Liver (tissue), 3 donors: ENCODE data around the gene ERC1.

Experiments
- EGR1 ChIP-seq, 2 donors: IDR thresholded peaks; 2 replicates each; pipeline ENCODE4 v1.6.1; 2016 to 2018; ENCODE audit warnings: antibody characterized with exemption in 2 of 2, low read depth in 2 of 2
- GABPA ChIP-seq, 2 donors: IDR thresholded peaks in 1 of 2; conservative IDR thresholded peaks in 1 of 2; 2 replicates each; pipeline ENCODE4 v1.6.1; 2016; ENCODE audit warnings: antibody characterized with exemption in 2 of 2, mild to moderate bottlenecking in 1 of 2, moderate library complexity in 1 of 2
- HNF4A ChIP-seq, 2 donors: conservative IDR thresholded peaks; 2 replicates each; pipeline ENCODE4 v1.6.1; 2016; ENCODE audit warnings: antibody characterized with exemption in 2 of 2, mild to moderate bottlenecking in 2 of 2
- JUND ChIP-seq, 2 donors: IDR thresholded peaks; 2 replicates each; pipeline ENCODE4 v1.6.1; 2016; ENCODE audit warnings: antibody characterized with exemption in 2 of 2
- RAD21 ChIP-seq, 2 donors: IDR thresholded peaks; 2 replicates each; pipeline ENCODE4 v1.6.1; 2016; ENCODE audit warnings: antibody characterized with exemption in 2 of 2, mild to moderate bottlenecking in 2 of 2
- REST ChIP-seq: IDR thresholded peaks from 2 replicates; pipeline ENCODE4 v1.6.1; 2016; ENCODE audit warnings: antibody characterized with exemption, mild to moderate bottlenecking
- RXRA ChIP-seq, 2 donors: IDR thresholded peaks; 2 replicates each; pipeline ENCODE4 v1.6.1; 2017 to 2018; ENCODE audit warnings: antibody characterized with exemption in 2 of 2, mild to moderate bottlenecking in 1 of 2
- SP1 ChIP-seq: IDR thresholded peaks from 2 replicates; pipeline ENCODE4 v1.6.1; 2018; ENCODE audit warnings: antibody characterized with exemption, mild to moderate bottlenecking
- TAF1 ChIP-seq: conservative IDR thresholded peaks from 2 replicates; pipeline ENCODE4 v1.6.1; 2016; ENCODE audit warnings: antibody characterized with exemption, mild to moderate bottlenecking
- YY1 ChIP-seq: IDR thresholded peaks from 2 replicates; pipeline ENCODE4 v1.6.1; 2016; ENCODE audit warnings: antibody characterized with exemption, mild to moderate bottlenecking
- TF ChIP-seq, protein P1 (sequence below): fragments of 150-350 bp; IDR thresholded peaks from 2 replicates; pipeline ENCODE4 v1.5.1; 2017; ENCODE audit warnings: improper control_type of control experiment, low read depth, low read length; ENCODE audit not compliant: missing input control
- TF ChIP-seq, protein P2 (sequence below): IDR thresholded peaks from 2 replicates; pipeline ENCODE4 v1.6.1; 2016; ENCODE audit warnings: antibody characterized with exemption
- donor health status: healthy.
- donor health status: healthy.

DNA sequence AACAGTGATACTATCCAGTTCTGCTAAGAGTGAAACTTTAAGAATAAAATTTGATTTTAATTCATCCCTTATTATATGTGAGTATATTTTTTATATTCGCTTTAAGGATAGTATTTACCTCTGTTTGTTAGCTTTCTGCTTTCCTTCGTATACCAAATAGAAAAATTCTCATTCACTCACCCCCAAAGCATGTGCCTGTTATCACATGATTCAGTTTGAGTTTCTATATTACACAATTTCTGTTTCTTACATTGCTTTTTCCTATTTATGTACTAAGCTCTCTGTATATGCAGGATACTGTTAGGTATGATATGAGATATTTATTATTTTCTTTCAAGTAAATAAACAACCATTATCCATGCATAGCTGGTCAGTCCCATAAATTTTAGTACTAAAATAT lies 328.2 kb downstream of the ERC1 start:
- TF ChIP-seq RAD21 (IDR thresholded peaks at IDR 0.05) (no peak), GABPA (IDR thresholded peaks at IDR 0.05 in 1 of 2, conservative IDR thresholded peaks at IDR 0.05 in 1 of 2) (no peak), EGR1 (IDR thresholded peaks at IDR 0.05; ENCODE audit: low read depth in 2 of 2) (no peak), HNF4A (conservative IDR thresholded peaks at IDR 0.05) (no peak), REST (no peak), YY1 (no peak), SP1 (no peak), TAF1 (no peak), JUND (IDR thresholded peaks at IDR 0.05) (no peak), RXRA (IDR thresholded peaks at IDR 0.05) (no peak)
- TF ChIP-seq, protein P1, sequence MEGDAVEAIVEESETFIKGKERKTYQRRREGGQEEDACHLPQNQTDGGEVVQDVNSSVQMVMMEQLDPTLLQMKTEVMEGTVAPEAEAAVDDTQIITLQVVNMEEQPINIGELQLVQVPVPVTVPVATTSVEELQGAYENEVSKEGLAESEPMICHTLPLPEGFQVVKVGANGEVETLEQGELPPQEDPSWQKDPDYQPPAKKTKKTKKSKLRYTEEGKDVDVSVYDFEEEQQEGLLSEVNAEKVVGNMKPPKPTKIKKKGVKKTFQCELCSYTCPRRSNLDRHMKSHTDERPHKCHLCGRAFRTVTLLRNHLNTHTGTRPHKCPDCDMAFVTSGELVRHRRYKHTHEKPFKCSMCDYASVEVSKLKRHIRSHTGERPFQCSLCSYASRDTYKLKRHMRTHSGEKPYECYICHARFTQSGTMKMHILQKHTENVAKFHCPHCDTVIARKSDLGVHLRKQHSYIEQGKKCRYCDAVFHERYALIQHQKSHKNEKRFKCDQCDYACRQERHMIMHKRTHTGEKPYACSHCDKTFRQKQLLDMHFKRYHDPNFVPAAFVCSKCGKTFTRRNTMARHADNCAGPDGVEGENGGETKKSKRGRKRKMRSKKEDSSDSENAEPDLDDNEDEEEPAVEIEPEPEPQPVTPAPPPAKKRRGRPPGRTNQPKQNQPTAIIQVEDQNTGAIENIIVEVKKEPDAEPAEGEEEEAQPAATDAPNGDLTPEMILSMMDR = no peak
- TF ChIP-seq, protein P2, sequence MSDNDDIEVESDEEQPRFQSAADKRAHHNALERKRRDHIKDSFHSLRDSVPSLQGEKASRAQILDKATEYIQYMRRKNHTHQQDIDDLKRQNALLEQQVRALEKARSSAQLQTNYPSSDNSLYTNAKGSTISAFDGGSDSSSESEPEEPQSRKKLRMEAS = no peak
